Stimulated activated CD4-positive, alpha-beta T cell treated with anti-CD3 and anti-CD28 coated beads, Interleukin-4, amount 100 ng/mL, for 48 hours (primary cell): ENCODE results near the gene ADCY10.
"Not testable (repeated sequence)": the region's sequence is repeated elsewhere in the genome, so short reads cannot be mapped to it uniquely, and the experiment has no call there.

Source experiments
- DNase-seq, 2 donors: peaks; one replicate each; pipeline ENCODE4 v3.0.0-alpha.2; 2020; ENCODE audit warnings: low read depth in 2 of 2

Gene ADCY10

DNA sequence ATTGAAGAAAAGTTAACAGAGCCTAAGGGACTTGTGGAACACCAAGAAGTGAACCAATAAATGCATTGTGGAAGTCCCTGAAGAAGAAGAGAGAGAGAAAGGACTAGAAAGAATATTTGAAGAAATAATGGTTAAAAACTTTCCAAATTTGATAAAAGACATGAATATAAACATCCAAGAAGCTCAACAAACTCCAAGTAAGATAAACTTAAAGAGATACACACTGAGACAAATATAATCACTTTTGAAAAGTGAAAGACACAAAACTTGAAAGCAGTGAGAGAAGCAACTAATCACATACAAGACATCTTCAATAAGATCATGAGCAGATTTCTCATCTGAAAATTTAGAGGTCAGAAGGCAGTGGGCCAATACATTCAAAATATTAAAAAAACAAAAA is 101.0 kb downstream of the ADCY10 start:
- no peak for DNase-seq

DNA sequence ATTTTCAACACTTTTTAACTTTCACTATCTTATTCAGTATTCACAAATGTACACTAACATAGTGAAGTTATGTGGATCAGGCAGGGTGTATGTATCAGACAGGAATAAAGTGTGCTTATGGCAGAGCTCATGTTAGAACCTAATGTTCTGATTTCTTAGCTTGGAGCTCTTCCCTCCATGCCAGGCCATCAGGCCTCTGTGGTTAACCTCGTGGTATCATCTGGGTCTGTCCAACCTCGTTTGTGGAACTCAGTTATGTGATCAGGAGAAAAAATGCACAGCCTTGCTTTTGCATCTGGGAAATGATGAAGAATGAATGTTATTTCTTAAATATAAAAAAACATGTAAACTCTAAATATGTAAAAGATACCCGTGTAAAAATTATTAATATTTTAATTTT is 105.2 kb downstream of the ADCY10 start:
- no peak for DNase-seq

DNA sequence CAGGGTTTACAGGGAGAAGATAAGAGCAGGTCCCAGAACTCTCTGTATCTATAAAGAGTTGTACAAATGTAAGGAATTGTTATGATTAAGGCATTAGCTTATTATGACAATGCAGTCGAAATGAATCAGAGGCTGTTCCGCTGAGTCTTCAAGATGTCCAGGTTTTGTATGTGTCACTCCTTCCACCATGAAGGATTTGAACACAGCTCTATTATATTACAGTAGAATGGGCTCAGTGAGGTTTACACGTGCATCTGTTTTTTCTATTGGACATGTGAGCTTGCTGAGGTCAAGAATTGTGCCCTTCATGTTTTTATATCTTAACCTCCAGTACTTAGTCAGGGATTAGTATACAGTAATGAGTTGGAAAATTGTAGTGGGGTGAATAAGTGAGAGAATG is 105.8 kb downstream of the ADCY10 start:
- no peak for DNase-seq

DNA sequence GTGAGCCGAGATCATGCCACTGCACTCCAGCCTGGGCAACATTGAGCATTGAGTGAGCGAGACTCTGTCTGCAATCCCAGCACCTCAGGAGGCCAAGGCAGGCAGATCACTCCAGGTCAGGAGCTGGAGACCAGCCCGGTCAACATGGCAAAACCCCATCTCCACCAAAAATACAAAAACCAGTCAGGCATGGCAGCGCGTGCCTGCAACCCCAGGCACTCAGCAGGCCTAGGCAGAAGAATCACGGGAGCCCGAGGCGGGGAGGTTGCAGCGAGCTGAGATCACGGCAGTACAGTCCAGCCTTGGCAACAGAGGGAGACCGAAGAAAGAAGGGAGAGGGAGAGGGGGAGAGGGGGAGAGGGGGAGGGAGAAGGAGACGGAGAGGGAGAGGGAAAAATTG is 107.3 kb downstream of the ADCY10 start:
- DNase-seq: not testable (repeated sequence)

DNA sequence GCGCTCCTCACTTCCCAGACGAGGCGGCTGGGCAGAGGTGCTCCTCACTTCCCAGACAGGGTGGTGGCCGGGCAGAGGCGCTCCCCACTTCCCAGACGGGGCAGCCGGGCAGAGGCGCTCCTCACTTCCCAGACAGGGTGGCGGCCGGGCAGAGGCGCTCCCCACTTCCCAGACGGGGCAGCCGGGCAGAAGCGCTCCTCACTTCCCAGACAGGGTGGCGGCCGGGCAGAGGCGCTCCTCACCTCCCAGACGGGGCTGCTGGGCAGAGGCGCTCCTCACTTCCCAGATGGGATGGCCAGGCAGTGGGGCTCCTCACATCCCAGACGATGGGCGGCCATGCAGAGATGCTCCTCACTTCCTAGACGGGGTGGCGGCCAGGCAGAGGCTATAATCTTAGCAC is 107.7 kb downstream of the ADCY10 start:
- DNase-seq: not testable (repeated sequence)

DNA sequence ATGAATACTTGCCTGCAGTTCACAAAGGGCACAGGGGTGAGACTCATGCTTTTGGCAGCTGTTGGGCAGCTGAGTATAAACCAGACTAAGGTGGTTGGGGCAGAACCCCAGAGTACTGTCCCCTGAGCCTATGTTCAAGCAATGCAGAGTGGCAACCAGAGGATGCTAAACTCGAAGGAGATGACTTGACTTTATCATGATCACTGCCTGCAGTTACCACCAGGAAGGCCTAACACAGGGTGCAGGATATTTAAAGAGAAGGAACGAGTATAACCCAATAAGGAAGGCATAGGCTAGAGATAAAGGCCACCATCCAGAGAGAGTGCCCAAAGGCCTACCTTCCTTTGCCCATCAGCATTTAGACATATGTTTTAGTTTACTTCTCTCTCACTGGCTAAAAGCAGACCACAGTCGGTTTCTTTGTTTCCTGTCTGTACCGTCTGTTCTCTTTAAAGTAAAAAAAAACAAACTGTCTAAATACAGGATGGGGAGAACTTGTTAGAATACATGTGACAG is 108.8 kb downstream of the ADCY10 start:
- peak in 1 of 2 donors; percentile 4 for DNase-seq

DNA sequence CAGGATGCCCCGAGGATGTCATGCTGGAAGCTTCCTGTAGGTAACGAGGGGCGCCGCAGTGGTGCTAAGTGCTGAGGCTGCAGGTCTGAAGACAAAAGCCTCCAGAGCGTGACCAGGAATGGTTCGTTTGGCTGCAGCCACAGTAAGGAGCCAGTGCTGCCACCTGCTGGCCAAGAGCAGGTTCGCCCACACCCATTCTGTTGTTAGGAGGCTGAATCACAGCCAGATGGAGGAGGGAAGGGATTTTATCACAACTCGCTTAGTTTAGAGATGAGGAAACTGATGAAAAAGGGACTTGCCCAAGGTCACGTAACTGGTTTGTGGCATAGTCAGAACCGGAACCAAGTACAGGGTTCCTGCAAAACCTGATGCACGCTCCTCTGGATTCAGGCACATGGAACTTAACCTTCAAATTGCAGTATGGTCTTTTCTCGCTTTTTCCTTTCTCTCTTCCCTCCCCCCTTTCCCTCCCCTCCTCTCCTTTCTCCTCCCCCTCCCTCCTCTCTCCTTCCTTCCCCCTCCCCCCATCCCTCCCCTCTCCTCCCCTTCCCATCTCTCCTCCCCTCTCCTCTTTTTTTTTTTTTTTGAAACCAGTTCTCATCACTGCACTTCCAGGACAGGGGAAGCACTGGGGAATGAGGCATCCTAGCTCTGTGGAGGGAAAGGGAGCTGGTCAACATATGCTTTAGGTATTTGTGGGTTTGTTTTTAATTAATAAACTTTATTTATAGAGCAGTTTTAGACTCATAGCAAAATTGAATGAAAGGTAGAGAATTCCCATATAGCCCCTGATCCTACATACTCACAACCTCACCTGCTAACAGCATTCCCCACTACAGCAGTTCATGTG is 110.4 kb downstream of the ADCY10 start:
- DNase-seq: peak; percentile 91 to 92

DNA sequence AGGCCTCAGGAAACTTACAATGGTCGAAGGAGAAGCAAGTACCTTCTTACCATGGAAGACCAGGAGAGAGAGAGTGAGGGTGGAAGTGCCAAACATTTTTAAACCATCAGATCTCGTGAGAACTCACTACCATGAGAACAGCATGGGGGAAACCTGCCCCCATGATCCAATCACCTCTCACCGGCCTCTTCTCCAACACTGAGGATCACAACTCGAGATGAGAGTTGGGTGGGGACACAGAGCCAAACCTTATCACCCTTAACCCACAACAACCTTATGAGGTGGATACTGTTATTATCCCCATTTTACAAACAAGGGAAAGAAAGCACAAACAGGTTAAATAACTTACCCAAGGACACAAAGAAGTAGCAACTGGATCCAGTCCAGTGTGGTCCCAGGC is 111.7 kb downstream of the ADCY10 start:
- DNase-seq: no peak

DNA sequence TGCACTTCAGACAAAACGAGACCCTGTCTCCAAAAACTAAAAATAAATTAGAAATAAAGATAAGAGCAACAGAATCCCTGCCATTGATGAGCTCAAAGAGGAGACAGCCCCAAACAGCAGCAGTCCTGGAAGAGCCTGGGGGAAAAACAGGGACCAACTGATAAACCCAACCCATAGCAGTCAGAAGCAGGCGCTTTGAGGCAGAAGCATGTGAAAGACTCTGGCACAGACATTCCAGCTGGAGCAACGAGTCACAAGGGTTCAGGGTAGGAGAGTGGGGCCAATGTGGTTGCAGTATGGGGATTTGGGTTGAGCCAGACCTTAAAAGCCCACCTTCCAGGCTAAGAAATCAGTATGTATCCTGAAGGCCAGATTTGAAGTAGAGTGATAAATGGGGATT is 113.7 kb downstream of the ADCY10 start:
- no peak for DNase-seq

DNA sequence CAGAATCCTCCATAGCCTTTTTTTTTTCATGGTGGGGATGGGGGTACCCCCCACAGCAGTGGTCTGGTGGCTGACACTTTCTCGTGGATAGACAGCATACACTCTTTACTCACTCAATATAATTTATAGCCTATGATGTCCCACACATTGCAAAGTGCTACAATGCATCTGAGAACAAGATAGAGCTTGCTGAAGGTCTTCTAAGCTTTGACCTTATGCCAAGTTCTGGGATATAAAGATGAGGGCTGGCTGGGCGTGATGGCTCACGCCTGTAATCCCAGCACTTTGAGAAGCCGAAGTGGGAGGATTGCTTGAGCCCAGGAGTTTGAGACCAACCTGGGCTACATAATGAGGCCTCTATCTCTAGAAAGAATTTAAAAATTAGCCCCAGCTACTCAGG is 114.2 kb downstream of the ADCY10 start:
- DNase-seq: no peak

DNA sequence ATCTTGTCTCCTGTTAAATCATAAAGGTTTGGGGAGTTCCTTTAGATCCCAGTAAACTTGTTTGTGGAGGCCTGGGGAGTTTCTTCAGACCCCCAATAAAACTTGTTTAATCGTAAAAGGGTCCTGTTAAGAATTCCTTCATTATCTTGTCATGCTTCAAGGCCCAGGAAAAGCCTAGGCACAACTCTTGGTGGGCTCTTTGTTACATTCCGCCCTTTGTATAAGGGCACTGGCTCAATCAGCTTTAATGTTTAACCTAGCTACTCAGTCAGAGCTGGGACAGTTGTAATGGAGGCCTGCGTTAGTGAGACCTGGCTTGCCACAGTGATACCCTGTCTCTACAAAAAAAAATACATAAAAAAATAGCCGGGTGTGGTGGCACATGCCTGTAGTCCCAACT is 115.0 kb downstream of the ADCY10 start:
- DNase-seq: no peak

DNA sequence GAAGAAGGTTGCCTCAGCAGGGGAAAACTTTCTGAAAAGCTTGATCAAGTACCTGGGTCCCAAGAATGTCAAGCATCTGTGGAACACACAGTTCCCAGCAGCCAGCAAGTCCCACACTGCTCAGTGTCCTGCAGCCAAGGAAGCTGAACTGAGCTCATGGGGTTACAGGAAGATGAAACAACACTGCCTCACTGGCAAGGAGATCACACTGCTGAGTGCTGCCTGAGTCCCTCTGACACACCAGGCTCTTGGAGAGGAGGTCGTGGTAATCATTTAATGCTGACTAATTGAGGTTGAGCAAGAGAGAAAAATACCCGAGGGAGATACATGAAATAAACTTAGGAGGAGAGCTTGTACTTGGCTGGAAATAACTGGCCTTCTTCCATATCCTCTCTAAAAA is 116.9 kb downstream of the ADCY10 start:
- no peak for DNase-seq

DNA sequence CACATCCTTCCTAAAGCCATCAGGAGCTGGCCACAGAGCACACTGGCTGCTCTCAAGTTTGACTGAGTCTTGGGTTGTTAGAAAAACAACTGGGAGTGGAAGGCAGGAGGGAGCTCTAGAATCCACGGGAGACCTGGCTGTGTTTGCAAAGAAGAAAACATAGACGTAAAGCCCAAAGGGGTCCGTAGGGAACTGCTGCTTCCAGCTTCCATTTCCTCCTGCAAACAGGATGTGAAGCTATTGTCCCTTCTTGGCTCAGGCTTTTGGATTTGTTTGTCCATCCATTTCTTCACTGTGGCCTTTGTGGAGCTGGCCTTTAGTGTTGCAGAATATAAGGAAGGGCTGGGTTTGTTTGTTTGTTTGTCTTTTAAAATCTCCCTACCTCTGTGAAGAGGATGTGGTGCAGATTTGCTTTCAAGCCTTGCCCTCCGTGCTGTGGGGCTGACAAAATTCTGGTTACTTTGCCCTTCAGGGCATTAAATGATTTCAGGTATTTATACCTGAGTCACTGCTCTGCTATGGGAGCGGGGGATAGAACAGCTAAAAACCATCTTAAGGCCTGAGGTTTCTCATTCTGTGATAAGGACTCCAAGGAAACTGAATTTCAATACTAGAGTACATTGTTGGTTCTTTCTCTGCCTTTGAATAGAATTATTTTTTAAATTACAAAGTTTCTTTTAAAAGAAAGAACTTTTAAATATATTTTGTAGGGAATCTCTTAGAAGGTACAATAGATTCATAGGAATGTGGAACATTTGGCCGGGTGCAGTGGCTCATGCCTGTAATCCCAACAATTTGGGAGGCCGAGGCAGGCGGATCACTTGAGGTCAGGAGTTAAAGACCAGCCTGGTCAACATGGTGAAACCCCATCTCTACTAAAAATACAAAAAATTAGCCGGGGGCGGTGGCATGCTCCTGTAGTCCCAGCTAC is 117.9 kb downstream of the ADCY10 start:
- DNase-seq: no peak

DNA sequence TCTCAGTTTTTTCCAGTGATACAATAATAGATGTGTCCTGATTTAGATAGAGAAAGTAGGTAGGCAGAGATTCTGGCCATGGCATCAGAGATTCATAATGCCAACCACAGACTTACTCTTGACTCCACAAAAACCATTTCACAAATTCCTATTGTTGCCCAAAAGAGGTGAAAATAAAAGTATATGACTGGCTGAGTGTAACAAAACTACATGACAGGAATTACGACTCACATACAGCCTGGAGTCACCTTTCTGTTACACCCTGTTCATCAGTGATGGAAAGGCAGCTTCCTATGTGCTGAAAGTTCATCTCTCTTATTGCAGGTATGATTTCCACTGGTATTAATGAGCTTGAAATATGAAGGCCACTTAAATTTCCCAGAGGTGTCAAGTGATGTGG is 119.9 kb downstream of the ADCY10 start:
- DNase-seq: no peak

DNA sequence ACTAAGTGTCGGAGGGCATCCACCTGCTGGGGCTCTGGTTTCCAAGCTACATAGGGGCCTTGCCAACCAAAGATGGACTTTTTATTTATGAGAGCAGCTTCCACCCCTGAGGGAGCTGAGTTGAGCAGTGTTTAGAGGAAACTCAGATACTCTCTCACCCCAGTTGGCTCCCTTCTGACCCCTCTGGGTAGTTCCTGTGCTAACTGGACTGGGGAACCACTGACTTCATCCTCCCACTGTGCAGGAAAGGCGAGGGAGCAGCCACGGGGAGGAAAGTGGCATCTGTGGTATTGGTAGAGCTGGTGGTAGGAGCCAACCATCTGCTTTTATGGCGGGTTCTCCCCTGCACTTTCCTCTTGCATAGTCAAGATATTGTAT is 121.8 kb downstream of the ADCY10 start:
- DNase-seq: no peak

DNA sequence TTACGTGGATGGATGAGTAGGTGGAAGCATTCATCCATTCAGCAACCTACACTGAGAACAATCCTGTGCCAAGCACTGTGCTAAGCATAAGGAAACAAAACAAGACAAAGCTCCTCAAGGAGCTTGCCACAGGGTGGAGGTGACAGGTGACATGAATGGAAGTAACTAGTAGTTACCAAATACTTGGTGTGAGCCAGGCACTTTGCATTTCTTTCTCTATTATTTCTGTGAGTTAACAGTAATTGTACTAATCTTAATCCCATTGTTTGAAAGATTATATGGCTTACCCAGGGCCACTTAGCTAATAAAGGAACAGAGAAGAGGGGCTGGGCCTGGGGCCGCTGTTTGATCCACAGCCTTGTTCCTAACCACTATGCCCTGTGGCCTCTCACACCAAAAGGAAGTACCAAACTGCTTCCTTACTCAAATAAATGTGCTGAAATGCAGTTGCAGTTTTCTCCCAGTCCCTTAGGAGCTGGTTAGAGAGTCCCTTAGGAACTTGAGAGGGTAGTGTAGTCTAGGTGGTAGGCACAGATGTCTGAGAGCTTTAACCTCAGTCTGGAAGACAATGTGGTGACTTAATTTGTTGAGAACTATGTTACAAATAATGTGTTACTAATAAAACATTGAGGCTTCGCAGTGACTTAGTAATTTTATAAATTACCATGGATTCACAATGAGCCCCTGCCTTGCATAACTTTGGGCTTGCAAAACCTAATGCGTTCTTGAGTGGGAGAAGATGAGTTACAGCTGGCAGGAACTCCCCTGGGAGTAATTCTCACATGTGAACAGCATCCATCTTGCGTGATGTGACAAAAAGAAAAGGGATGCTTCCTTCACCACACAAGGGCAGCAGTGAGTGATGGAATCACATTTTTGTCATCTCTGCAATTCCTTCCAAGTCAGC is 122.4 kb downstream of the ADCY10 start:
- DNase-seq: no peak

DNA sequence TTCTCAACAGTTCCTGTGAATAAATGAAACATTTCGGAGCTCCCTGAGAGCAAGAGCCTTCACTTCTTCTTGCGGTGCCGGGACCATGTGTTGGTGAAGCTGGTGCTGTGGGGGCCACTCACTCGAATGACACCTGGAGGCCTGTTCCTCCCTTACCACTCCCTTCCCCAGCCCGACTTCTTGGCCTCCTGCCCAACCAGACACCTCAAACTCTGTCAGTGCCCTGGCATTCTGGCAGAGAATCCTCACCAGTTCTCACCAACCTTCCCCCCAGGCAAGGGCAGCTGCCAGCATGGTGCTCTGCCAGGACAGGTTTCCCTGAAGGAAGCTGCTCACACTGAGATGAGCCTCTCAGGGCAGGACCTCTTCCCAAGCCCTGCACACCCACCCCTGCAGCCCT is 123.8 kb downstream of the ADCY10 start:
- no peak for DNase-seq

DNA sequence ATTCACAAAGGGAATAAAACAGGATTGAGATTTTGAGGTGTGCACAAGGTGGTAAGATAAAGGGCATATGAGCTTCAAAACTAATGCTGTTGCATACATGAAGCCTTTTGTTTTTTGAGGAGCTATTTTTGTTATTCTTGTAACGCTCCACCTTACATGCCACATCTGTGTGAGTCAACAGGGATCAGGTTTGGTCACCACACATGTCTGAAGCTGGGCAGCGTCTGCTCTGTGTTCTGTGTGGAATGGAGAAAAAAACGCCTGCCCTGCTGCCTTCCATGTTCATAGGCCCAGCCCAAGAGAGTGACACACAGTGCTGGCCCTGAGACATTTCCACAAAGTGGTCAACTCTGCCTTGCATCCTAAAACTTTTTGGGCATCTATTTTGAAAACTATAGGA is 124.4 kb downstream of the ADCY10 start:
- DNase-seq: no peak

DNA sequence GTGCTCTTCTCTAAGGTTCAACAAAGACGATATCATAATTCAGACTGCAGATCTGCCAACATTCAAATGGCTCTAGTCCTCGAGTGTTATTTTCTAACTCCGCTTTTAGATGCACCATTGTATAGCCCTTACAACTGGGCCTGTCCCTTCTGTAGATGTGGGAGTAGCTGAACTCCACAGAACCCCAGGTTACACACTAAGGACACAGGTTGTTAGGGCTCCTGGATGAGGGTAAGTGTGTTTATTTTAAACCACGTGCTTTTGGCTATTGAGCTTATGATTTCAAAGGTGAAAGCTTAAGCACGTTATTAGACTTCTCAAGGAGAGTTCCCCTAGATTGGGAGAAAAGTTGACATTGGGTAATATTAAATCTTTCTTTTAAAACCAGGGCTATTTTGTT is 127.4 kb downstream of the ADCY10 start:
- DNase-seq: no peak

DNA sequence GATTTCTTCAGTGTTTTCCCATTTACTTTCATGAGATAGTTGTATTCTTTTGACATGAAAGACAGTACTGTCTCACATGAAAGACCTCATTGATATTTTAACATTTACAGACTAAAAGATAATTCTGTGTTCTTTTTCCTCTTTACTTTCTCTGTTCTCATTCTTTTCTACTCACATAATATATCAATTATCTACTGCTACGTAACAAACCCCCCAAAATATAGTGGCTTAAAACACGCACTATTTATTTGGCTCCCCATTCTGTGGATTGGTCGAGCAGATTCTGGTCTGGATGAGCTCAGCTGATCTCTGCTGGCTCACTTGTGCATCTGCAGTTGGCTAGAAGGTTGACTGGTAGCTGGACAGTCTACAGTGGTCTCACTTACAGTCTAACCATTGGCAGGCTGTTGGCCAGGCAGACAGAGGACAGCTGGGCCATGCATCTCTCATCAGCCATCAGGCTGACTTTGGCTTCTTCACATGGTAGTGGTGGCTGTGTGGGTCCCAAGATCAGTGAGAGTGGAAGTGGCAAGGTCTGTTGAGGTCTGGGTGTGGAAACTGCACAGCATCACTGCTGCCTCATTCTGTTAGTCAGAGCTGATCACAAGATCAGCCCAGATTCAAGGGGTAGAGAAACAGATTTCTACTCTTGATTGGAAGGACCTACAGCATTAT is 128.9 kb downstream of the ADCY10 start:
- no peak for DNase-seq

DNA sequence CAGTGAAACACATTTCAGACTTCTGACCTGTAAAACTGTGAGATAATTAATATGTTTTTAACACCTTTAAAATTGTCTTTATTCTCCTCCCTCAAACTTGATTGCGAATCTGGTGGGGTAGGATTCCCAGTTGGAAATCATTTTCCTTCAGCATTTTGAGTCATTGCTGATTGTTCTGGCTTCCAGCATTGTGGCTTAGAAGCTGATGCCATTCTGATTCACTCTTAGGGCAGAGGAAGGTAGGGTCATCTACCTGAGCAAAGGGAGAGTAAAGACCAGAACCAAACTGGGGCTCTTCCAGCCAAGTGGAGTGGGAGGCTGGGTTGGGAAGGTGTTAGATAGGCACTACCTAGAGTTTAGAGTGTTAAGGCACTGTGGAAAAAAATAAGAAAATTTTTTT is 131.0 kb downstream of the ADCY10 start:
- DNase-seq: no peak
